GM18951 (cell line): ENCODE data around the gene CDC34.

Experiments
- POLR2A ChIP-seq: IDR thresholded peaks from 4 replicates; pipeline ENCODE4 v1.6.1; 2011; ENCODE audit warnings: mild to moderate bottlenecking; ENCODE audit not compliant: insufficient read length, insufficient read depth; ENCODE audit errors: extremely low read depth
- in situ Hi-C: fragments of 300-500 bp; cut with MboI; formaldehyde crosslinking; loops from one replicate; pipeline ENCODE4 v1.12.0; 2022; ENCODE audit warnings: low sequenced_read_pairs, mixed read lengths, inconsistent platforms; ENCODE audit not compliant: unreplicated experiment

Gene CDC34

DNA sequence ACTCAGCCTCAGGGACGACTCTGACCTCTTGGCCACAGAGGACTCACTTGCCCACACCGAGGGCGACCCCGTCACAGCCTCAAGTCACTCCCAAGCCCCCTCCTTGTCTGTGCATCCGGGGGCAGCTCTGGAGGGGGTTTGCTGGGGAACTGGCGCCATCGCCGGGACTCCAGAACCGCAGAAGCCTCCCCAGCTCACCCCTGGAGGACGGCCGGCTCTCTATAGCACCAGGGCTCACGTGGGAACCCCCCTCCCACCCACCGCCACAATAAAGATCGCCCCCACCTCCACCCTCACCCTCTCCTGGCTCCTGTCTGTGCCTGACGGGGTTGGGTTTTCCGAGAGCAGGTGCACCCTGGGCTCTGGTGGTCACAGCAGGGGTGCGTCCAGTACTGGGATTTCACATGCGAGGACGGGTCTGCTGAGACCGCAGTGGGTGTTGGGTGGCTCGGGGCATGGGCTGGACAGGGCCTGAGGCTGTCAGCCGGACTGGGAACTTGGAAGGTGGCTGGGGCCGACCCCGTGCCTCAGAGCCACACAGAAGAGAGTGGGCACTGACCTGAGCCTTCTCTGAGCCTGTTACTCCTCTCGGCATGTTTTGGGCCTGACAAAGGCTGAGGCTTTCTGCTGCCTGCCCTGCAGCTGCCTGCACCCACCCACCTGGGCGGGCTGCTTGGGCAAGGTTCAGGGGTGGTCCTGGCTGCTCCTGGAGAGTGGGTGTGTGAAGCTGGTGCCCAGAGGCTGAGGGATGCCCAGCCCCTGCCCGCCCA is 51.8 kb downstream of the CDC34 start:
- no peak for TF ChIP-seq POLR2A
- in situ Hi-C loops, result loop anchor here (25.0 kb wide), 1 partner anchor 154 kb away; no protein-coding TSS in a partner anchor

DNA sequence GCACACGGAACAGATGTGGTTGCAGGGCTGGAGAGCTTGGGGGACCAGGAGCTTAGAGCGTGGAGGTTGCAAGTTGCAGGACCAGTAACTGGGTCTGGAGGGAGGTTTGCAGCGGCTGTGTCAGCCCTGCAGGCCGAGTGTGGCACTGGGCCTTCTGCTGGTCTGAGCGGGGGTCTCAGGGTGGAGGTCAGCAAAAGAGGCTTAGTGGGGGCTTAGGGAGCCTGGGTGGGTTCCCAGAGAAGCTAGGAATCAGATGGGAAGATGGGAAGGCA is 52.3 kb downstream of the CDC34 start:
- no peak for TF ChIP-seq POLR2A
- in situ Hi-C loops, result loop anchor here (25.0 kb wide), 1 partner anchor 153 kb away; no protein-coding TSS in a partner anchor

GRCh38 chr19:584240-585001 is 52.9 kb downstream of the CDC34 start:
- in situ Hi-C loops, result loop anchor here (25.0 kb wide), 1 partner anchor 153 kb away; no protein-coding TSS in a partner anchor
- TF ChIP-seq POLR2A, result peak; percentile 27

GRCh38 chr19:585146-585545 is 53.6 kb downstream of the CDC34 start:
- in situ Hi-C loops, result loop anchor here (25.0 kb wide), 1 partner anchor 152 kb away; no protein-coding TSS in a partner anchor

DNA sequence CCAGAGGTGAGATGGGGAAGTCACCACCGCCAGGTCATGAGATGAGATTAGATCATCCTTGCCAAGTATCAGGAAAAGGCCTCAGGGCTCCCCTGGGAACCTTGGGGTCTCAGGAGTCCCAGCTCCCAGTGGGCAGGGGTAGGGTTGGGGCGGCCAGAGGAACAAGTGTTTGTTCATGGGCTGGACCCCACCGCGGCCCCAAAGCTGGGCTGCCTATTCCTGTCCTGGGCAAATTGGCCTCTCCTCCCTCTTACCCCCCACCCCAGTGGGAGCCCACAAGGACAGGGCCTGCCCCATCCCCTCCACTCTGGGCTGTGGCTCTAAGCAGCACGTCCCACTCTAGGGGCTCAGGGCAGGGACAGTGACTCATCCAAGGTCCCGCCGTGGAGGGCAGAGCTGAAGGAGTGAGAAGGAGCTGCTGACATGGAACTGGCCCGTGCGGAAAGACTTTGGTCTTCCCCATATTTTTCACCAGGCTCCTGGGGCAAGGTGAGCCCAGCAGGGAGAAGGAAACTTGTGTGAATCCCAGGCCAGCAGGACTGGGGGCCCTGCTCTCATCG is 54.1 kb downstream of the CDC34 start:
- in situ Hi-C loops, result loop anchor here (25.0 kb wide), 1 partner anchor 152 kb away; no protein-coding TSS in a partner anchor
- TF ChIP-seq POLR2A, result no peak

- in situ Hi-C loops, result loop anchor here (25.0 kb wide), 1 partner anchor 149 kb away; no protein-coding TSS in a partner anchor
- TF ChIP-seq POLR2A, result no peak
Measured at GRCh38 chr19:588093-588740, 56.7 kb downstream of the CDC34 start.

DNA sequence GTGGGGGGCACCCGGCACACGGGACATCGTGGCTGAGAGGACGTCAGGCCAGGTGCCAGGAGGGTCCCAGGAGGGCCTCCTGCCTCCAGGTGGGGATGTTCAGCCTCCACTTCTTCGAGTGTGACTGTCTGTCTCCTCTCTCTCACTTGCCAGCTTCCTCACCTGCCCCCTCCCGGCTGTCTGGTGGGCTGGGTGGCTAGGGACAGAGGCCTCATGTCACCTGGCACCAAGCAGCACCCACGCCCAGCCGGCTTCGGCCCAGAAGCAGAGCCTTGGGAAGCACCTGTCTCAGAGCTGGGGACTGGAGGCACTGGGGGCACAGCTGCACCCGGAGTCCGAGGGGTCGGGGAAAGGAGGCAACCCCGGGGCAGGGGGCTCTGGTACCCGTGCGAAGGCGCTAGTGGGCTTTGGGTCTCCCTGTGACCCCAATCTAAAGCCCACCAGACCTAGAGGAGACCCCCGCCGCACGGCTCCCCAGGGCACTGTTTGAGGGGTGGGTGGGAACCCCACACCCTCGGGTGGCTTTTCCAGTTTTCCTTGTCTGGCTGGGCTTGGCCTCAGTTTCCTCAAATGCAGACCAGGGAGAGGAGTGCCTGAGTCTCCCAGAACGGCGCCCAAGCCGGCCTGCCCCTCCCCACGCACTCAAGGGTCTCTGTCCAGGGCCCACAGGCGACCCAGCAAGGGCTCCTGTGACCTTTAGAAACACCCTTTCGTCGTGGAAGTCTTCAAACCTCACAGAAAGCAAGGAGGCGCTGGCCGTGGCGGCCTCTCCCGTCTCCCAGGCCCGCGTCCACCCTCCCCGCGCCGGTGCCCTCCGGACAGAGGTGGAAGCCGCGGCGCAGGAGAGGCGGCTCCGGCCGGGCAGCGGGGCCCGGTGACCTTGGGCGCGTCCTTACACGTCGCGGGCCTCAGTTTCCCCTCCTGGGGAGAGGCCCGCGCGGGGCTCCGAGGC is 57.5 kb downstream of the CDC34 start:
- no peak for TF ChIP-seq POLR2A
- in situ Hi-C loops, result loop anchor here (25.0 kb wide), 1 partner anchor 148 kb away; no protein-coding TSS in a partner anchor

GRCh38 chr19:589693-590395 is 58.3 kb downstream of the CDC34 start, which contains the start of gene HCN2:
Gene HCN2 (plus strand): TSS chr19:589881. CDS start chr19:589946, 65 bp downstream.
- in situ Hi-C loops, result loop anchor here (25.0 kb wide), 1 partner anchor 147 kb away; no protein-coding TSS in a partner anchor
- no peak for TF ChIP-seq POLR2A

DNA sequence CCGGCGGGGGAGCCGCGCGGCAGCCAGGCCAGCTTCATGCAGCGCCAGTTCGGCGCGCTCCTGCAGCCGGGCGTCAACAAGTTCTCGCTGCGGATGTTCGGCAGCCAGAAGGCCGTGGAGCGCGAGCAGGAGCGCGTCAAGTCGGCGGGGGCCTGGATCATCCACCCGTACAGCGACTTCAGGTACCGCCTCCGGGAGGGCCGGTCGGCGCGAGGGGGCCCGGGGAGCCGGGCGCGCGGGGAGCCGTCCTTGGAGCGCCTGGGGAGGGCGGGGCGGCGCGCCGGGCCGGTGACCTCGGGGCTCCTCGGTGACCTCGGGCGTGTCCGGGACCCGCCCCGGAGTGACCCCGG is 58.8 kb downstream of the CDC34 start:
- in situ Hi-C loops, result loop anchor here (25.0 kb wide), 1 partner anchor 147 kb away; no protein-coding TSS in a partner anchor
- no peak for TF ChIP-seq POLR2A

GRCh38 chr19:590750-591098 is 59.2 kb downstream of the CDC34 start:
- in situ Hi-C loops, result loop anchor here (25.0 kb wide), 1 partner anchor 147 kb away; no protein-coding TSS in a partner anchor
- no peak for TF ChIP-seq POLR2A
